GM23338 (cell line): ENCODE results near the gene BLTP3A. TPM values are rescaled to one million over a fixed set of nuclear protein-coding genes. Genes with fewer than 3 reads are reported as not detected.

ENCODE experiments used
- ATAC-seq: fragments of 200-7000 bp; cut with Tn5 transposase; 3 replicates; pipeline ENCODE4 v1.9.1; 2020
- DNase-seq: peaks from one replicate; pipeline ENCODE4 v3.0.0-alpha.2; 2015; ENCODE audit warnings: low spot score
- H2AFZ ChIP-seq: fragments of 200-600 bp; sonication (generic); 2 replicates; pipeline ENCODE4 v1.8.0; 2016; ENCODE audit warnings: antibody characterized with exemption, mild to moderate bottlenecking, moderate library complexity
- H3F3A ChIP-seq: fragments of 200-600 bp; sonication (generic); replicated peaks from 2 replicates; pipeline ENCODE4 v1.8.0; 2017; ENCODE audit warnings: antibody characterized with exemption, mixed run types, low read depth
- H3K27ac ChIP-seq: fragments of 200-600 bp; sonication (generic); 2 replicates; pipeline ENCODE4 v1.6.1; 2016; ENCODE audit warnings: low read depth
- H3K27me3 ChIP-seq: fragments of 200-600 bp; sonication (generic); 2 replicates; pipeline ENCODE4 v1.8.0; 2016; ENCODE audit warnings: mild to moderate bottlenecking, mixed run types, moderate library complexity; ENCODE audit not compliant: insufficient read depth
- H3K36me3 ChIP-seq: fragments of 200-600 bp; sonication (generic); 2 replicates; pipeline ENCODE4 v1.8.0; 2016; ENCODE audit warnings: mild to moderate bottlenecking; ENCODE audit not compliant: insufficient read depth
- H3K4me1 ChIP-seq: fragments of 200-600 bp; sonication (generic); 2 replicates; pipeline ENCODE4 v1.8.0; 2016; ENCODE audit warnings: mild to moderate bottlenecking, moderate library complexity; ENCODE audit not compliant: insufficient read depth
- H3K4me2 ChIP-seq: fragments of 200-600 bp; sonication (generic); 2 replicates; pipeline ENCODE4 v1.7.1; 2017; ENCODE audit warnings: mixed run types
- H3K4me3 ChIP-seq: fragments of 200-600 bp; sonication (generic); 2 replicates; pipeline ENCODE4 v1.6.1; 2016; ENCODE audit warnings: mixed run types
- H3K79me2 ChIP-seq: fragments of 200-600 bp; sonication (generic); replicated peaks from 2 replicates; pipeline ENCODE4 v1.8.0; 2017; ENCODE audit warnings: mild to moderate bottlenecking; ENCODE audit not compliant: insufficient read depth
- H3K9me2 ChIP-seq: fragments of 200-600 bp; sonication (generic); 2 replicates; pipeline ENCODE4 v1.8.0; 2017; ENCODE audit not compliant: insufficient read depth
- H4K20me1 ChIP-seq: fragments of 200-600 bp; sonication (generic); replicated peaks from 2 replicates; pipeline ENCODE4 v1.8.0; 2017; ENCODE audit warnings: mild to moderate bottlenecking; ENCODE audit not compliant: insufficient read depth
- H3K27ac Mint-ChIP-seq: 2 replicates; pipeline ENCODE4 v1.8.0; 2020; ENCODE audit warnings: inconsistent platforms, mild to moderate bottlenecking, moderate library complexity, mixed read lengths
- H3K27me3 Mint-ChIP-seq: 3 replicates; pipeline ENCODE4 v1.8.0; 2022; ENCODE audit warnings: low read depth, mild to moderate bottlenecking, moderate library complexity, mixed read lengths, inconsistent platforms; ENCODE audit not compliant: insufficient read depth, poor library complexity
- H3K36me3 Mint-ChIP-seq: 3 replicates; pipeline ENCODE4 v1.8.0; 2021; ENCODE audit warnings: low read depth, mild to moderate bottlenecking, inconsistent platforms, moderate library complexity, mixed read lengths
- H3K4me1 Mint-ChIP-seq: 3 replicates; pipeline ENCODE4 v1.8.0; 2020; ENCODE audit warnings: mild to moderate bottlenecking, inconsistent platforms, mixed read lengths
- H3K4me3 Mint-ChIP-seq: 3 replicates; pipeline ENCODE4 v1.8.0; 2021; ENCODE audit warnings: moderate library complexity, mild to moderate bottlenecking, inconsistent platforms, mixed read lengths
- H3K9me3 Mint-ChIP-seq: 3 replicates; pipeline ENCODE4 v1.8.0; 2020; ENCODE audit warnings: moderate library complexity, mild to moderate bottlenecking, inconsistent platforms, mixed read lengths
- CREB1 ChIP-seq: fragments of 250-450 bp; sonication (Bioruptor Pico); IDR thresholded peaks from 2 replicates; pipeline ENCODE4 v1.5.0; 2020; ENCODE audit warnings: low read depth, mild to moderate bottlenecking, moderate library complexity
- EZH2 ChIP-seq: fragments of 200-600 bp; sonication (generic); IDR thresholded peaks from one replicate; pipeline ENCODE4 v1.8.0; 2017; ENCODE audit warnings: antibody characterized with exemption, mild to moderate bottlenecking, low read depth; ENCODE audit not compliant: unreplicated experiment
- EZH2phosphoT487 ChIP-seq: fragments of 200-600 bp; sonication (generic); IDR thresholded peaks from one replicate; pipeline ENCODE4 v1.8.1; 2018; ENCODE audit warnings: antibody characterized with exemption; ENCODE audit not compliant: unreplicated experiment
- JUNB ChIP-seq: IDR thresholded peaks from one replicate; pipeline ENCODE4 v1.6.1; 2016; ENCODE audit warnings: antibody characterized with exemption; ENCODE audit not compliant: unreplicated experiment
- NANOG ChIP-seq: IDR thresholded peaks from 2 replicates; pipeline ENCODE4 v1.6.1; 2016; ENCODE audit warnings: antibody characterized with exemption, borderline replicate concordance
- POLR2AphosphoS5 ChIP-seq: IDR thresholded peaks from 2 replicates; pipeline ENCODE4 v1.6.1; 2016; ENCODE audit warnings: antibody characterized with exemption, low read depth
- STAT1 ChIP-seq: IDR thresholded peaks from one replicate; pipeline ENCODE4 v1.6.1; 2016; ENCODE audit warnings: antibody characterized with exemption; ENCODE audit not compliant: unreplicated experiment
- ZNF114 ChIP-seq: fragments of 250-450 bp; sonication (Bioruptor Pico); IDR thresholded peaks from 2 replicates; pipeline ENCODE4 v1.5.0; 2020; ENCODE audit warnings: mild to moderate bottlenecking, moderate library complexity
- ZNF331 ChIP-seq: fragments of 250-450 bp; sonication (Bioruptor Pico); IDR thresholded peaks from 2 replicates; pipeline ENCODE4 v1.5.0; 2020; ENCODE audit warnings: low read depth, mild to moderate bottlenecking, moderate library complexity
- polyA plus RNA-seq: library from polyadenylated mRNA; unstranded; fragments of >200 nt; fragmentation: Nextera tagmentation; extraction: Ambion mirVana; gene quantifications from 2 replicates; pipeline ENCODE4 v1.2.1, GENCODE V29; 2016
- total RNA-seq: library from RNA; depleted of rRNA; stranded (reverse); fragments of >200 nt; shearing (Covaris generic); gene quantifications from 2 replicates; pipeline ENCODE4 v1.2.3, GENCODE V29; 2014
- TF ChIP-seq, protein P1 (sequence below), 2 experiments: fragments of 200-600 bp in 1 of 2; sonication (generic) in 1 of 2; conservative IDR thresholded peaks; 2 replicates each; pipeline versions ENCODE4 v1.5.1 to v1.6.1; 2016 to 2017; ENCODE audit warnings: antibody characterized with exemption in 2 of 2, low read depth in 2 of 2, mild to moderate bottlenecking in 2 of 2, moderate library complexity in 1 of 2
- TF ChIP-seq, protein P2 (sequence below): fragments of 250-450 bp; sonication (Bioruptor Pico); IDR thresholded peaks from 2 replicates; pipeline ENCODE4 v1.5.0; 2020; ENCODE audit warnings: mild to moderate bottlenecking, moderate library complexity
- TF ChIP-seq, protein P3 (sequence below): IDR thresholded peaks from one replicate; pipeline ENCODE4 v1.6.1; 2018; ENCODE audit warnings: antibody characterized with exemption; ENCODE audit not compliant: unreplicated experiment
- TF ChIP-seq, protein P4 (sequence below): IDR thresholded peaks from 2 replicates; pipeline ENCODE4 v1.6.1; 2016; ENCODE audit warnings: antibody characterized with exemption

BLTP3A gene
- total and polyA plus RNA-seq, 2 experiments from 2014 or later = 2.9 to 18.4 TPM

DNA sequence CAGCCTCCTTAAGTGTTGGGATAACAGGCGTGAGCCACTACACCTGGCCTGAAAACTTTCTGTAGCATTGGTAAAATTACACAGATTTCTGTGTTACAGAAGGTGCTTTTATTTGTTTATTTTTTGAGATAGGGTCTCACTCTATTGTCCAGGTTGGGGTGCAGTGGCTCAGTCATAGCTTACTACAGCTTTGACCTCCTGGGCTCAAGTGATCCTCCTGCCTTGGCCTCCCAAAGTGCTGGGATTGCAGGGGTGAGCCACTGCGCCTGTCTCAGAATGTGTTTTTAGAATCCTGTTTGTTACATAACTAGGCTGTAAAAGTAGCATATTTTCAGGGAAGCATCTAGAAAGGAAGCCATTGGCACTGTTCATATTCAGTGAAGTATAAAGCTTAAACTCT is 16.9 kb upstream of the BLTP3A start:
- Mint-ChIP-seq H3K27me3 (peaks cover 4% of the 10 kb centered on the region), H3K9me3 (no peaks in the 10 kb centered on the region), H3K27ac (no peak overlapping the region), H3K4me1 (no peaks in the 10 kb centered on the region), H3K4me3 (no peak overlapping the region), H3K36me3 (peaks cover 47% of the 10 kb centered on the region)
- no peak for TF ChIP-seq JUNB
- no peak for TF ChIP-seq POLR2AphosphoS5
- TF ChIP-seq ZNF331 (CRISPR knock-in tag) = no peak
- no peak for TF ChIP-seq ZNF114 (CRISPR knock-in tag)
- TF ChIP-seq, protein P1, sequence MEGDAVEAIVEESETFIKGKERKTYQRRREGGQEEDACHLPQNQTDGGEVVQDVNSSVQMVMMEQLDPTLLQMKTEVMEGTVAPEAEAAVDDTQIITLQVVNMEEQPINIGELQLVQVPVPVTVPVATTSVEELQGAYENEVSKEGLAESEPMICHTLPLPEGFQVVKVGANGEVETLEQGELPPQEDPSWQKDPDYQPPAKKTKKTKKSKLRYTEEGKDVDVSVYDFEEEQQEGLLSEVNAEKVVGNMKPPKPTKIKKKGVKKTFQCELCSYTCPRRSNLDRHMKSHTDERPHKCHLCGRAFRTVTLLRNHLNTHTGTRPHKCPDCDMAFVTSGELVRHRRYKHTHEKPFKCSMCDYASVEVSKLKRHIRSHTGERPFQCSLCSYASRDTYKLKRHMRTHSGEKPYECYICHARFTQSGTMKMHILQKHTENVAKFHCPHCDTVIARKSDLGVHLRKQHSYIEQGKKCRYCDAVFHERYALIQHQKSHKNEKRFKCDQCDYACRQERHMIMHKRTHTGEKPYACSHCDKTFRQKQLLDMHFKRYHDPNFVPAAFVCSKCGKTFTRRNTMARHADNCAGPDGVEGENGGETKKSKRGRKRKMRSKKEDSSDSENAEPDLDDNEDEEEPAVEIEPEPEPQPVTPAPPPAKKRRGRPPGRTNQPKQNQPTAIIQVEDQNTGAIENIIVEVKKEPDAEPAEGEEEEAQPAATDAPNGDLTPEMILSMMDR (conservative IDR thresholded peaks at IDR 0.05; ENCODE audit: low read depth in 2 of 2) = no peak
- no peak for TF ChIP-seq NANOG
- TF ChIP-seq EZH2 = no peak
- TF ChIP-seq, protein P2, sequence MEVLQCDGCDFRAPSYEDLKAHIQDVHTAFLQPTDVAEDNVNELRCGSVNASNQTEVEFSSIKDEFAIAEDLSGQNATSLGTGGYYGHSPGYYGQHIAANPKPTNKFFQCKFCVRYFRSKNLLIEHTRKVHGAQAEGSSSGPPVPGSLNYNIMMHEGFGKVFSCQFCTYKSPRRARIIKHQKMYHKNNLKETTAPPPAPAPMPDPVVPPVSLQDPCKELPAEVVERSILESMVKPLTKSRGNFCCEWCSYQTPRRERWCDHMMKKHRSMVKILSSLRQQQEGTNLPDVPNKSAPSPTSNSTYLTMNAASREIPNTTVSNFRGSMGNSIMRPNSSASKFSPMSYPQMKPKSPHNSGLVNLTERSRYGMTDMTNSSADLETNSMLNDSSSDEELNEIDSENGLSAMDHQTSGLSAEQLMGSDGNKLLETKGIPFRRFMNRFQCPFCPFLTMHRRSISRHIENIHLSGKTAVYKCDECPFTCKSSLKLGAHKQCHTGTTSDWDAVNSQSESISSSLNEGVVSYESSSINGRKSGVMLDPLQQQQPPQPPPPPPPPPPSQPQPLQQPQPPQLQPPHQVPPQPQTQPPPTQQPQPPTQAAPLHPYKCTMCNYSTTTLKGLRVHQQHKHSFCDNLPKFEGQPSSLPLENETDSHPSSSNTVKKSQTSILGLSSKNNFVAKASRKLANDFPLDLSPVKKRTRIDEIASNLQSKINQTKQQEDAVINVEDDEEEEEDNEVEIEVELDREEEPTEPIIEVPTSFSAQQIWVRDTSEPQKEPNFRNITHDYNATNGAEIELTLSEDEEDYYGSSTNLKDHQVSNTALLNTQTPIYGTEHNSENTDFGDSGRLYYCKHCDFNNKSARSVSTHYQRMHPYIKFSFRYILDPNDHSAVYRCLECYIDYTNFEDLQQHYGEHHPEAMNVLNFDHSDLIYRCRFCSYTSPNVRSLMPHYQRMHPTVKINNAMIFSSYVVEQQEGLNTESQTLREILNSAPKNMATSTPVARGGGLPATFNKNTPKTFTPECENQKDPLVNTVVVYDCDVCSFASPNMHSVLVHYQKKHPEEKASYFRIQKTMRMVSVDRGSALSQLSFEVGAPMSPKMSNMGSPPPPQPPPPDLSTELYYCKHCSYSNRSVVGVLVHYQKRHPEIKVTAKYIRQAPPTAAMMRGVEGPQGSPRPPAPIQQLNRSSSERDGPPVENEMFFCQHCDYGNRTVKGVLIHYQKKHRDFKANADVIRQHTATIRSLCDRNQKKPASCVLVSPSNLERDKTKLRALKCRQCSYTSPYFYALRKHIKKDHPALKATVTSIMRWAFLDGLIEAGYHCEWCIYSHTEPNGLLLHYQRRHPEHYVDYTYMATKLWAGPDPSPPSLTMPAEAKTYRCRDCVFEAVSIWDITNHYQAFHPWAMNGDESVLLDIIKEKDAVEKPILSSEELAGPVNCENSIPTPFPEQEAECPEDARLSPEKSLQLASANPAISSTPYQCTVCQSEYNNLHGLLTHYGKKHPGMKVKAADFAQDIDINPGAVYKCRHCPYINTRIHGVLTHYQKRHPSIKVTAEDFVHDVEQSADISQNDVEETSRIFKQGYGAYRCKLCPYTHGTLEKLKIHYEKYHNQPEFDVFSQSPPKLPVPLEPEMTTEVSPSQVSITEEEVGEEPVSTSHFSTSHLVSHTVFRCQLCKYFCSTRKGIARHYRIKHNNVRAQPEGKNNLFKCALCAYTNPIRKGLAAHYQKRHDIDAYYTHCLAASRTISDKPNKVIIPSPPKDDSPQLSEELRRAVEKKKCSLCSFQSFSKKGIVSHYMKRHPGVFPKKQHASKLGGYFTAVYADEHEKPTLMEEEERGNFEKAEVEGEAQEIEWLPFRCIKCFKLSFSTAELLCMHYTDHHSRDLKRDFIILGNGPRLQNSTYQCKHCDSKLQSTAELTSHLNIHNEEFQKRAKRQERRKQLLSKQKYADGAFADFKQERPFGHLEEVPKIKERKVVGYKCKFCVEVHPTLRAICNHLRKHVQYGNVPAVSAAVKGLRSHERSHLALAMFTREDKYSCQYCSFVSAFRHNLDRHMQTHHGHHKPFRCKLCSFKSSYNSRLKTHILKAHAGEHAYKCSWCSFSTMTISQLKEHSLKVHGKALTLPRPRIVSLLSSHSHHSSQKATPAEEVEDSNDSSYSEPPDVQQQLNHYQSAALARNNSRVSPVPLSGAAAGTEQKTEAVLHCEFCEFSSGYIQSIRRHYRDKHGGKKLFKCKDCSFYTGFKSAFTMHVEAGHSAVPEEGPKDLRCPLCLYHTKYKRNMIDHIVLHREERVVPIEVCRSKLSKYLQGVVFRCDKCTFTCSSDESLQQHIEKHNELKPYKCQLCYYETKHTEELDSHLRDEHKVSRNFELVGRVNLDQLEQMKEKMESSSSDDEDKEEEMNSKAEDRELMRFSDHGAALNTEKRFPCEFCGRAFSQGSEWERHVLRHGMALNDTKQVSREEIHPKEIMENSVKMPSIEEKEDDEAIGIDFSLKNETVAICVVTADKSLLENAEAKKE (CRISPR knock-in tag) = no peak
- TF ChIP-seq, protein P3, sequence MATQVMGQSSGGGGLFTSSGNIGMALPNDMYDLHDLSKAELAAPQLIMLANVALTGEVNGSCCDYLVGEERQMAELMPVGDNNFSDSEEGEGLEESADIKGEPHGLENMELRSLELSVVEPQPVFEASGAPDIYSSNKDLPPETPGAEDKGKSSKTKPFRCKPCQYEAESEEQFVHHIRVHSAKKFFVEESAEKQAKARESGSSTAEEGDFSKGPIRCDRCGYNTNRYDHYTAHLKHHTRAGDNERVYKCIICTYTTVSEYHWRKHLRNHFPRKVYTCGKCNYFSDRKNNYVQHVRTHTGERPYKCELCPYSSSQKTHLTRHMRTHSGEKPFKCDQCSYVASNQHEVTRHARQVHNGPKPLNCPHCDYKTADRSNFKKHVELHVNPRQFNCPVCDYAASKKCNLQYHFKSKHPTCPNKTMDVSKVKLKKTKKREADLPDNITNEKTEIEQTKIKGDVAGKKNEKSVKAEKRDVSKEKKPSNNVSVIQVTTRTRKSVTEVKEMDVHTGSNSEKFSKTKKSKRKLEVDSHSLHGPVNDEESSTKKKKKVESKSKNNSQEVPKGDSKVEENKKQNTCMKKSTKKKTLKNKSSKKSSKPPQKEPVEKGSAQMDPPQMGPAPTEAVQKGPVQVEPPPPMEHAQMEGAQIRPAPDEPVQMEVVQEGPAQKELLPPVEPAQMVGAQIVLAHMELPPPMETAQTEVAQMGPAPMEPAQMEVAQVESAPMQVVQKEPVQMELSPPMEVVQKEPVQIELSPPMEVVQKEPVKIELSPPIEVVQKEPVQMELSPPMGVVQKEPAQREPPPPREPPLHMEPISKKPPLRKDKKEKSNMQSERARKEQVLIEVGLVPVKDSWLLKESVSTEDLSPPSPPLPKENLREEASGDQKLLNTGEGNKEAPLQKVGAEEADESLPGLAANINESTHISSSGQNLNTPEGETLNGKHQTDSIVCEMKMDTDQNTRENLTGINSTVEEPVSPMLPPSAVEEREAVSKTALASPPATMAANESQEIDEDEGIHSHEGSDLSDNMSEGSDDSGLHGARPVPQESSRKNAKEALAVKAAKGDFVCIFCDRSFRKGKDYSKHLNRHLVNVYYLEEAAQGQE = no peak
- TF ChIP-seq CREB1 (CRISPR knock-in tag) = no peak
- TF ChIP-seq EZH2phosphoT487 = no peak
- TF ChIP-seq, protein P4, sequence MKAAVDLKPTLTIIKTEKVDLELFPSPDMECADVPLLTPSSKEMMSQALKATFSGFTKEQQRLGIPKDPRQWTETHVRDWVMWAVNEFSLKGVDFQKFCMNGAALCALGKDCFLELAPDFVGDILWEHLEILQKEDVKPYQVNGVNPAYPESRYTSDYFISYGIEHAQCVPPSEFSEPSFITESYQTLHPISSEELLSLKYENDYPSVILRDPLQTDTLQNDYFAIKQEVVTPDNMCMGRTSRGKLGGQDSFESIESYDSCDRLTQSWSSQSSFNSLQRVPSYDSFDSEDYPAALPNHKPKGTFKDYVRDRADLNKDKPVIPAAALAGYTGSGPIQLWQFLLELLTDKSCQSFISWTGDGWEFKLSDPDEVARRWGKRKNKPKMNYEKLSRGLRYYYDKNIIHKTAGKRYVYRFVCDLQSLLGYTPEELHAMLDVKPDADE = no peak
- no peak for TF ChIP-seq STAT1
- H3K27ac ChIP-seq = no peak overlapping the region
- H4K20me1 ChIP-seq = peaks cover 6% of the 10 kb centered on the region; the same call in 1 of the 2 replicates
- DNase-seq (no peak), ATAC-seq (no peak)
- peaks cover 18% of the 10 kb centered on the region; the same call in 1 of the 2 replicates for H3K36me3 ChIP-seq
- H3K4me1 ChIP-seq = no peaks in the 10 kb centered on the region
- H3K27me3 ChIP-seq = no peaks in the 10 kb centered on the region
- H2AFZ ChIP-seq = no peak overlapping the region
- no peaks in the 10 kb centered on the region for H3K9me2 ChIP-seq
- no peaks in the 10 kb centered on the region for H3K79me2 ChIP-seq
- no peaks in the 10 kb centered on the region for H3F3A ChIP-seq
- H3K4me2 ChIP-seq = no peak overlapping the region
- H3K4me3 ChIP-seq = no peak overlapping the region
